Hepatocyte (in vitro differentiated cells): ENCODE results near the gene TCEAL7. TPM values are rescaled to one million over a fixed set of nuclear protein-coding genes. Genes with fewer than 3 reads are reported as not detected.

Experiments used
- DNase-seq: peaks from one replicate; pipeline ENCODE4 v3.0.0-alpha.2; 2016; ENCODE audit warnings: low spot score
- H2AFZ ChIP-seq: fragments of 200-600 bp; sonication (generic); 2 replicates; pipeline ENCODE4 v1.6.0; 2016; ENCODE audit warnings: antibody characterized with exemption, mild to moderate bottlenecking
- H3K27ac ChIP-seq: fragments of 200-600 bp; sonication (generic); 2 replicates; pipeline ENCODE4 v1.5.1; 2016; ENCODE audit warnings: mild to moderate bottlenecking
- H3K27me3 ChIP-seq: fragments of 200-600 bp; sonication (generic); 2 replicates; pipeline ENCODE4 v1.6.1; 2016
- H3K36me3 ChIP-seq: fragments of 200-600 bp; sonication (generic); replicated peaks from 2 replicates; pipeline ENCODE4 v1.5.1; 2016; ENCODE audit warnings: low read depth; ENCODE audit not compliant: insufficient read depth
- H3K4me1 ChIP-seq: fragments of 200-600 bp; sonication (generic); 2 replicates; pipeline ENCODE4 v1.5.1; 2016; ENCODE audit warnings: mild to moderate bottlenecking, moderate library complexity; ENCODE audit not compliant: insufficient read depth
- H3K4me2 ChIP-seq: fragments of 200-600 bp; sonication (generic); 2 replicates; pipeline ENCODE4 v1.6.0; 2016
- H3K4me3 ChIP-seq: fragments of 200-600 bp; sonication (generic); 2 replicates; pipeline ENCODE4 v1.5.1; 2016; ENCODE audit warnings: mild to moderate bottlenecking
- H3K79me2 ChIP-seq: fragments of 200-600 bp; sonication (generic); 2 replicates; pipeline ENCODE4 v1.6.0; 2017; ENCODE audit warnings: mild to moderate bottlenecking
- H3K9me2 ChIP-seq: fragments of 200-600 bp; sonication (generic); replicated peaks from 2 replicates; pipeline ENCODE4 v1.6.0; 2017; ENCODE audit warnings: mild to moderate bottlenecking; ENCODE audit not compliant: insufficient read depth
- H3K9me3 ChIP-seq: fragments of 200-600 bp; sonication (generic); 2 replicates; pipeline ENCODE4 v1.5.1; 2016; ENCODE audit warnings: low read depth, mild to moderate bottlenecking
- H4K20me1 ChIP-seq: fragments of 200-600 bp; sonication (generic); 2 replicates; pipeline ENCODE4 v1.6.0; 2016; ENCODE audit warnings: mild to moderate bottlenecking; ENCODE audit not compliant: insufficient read depth, poor library complexity, severe bottlenecking
- CTCF ChIP-seq: fragments of 200-600 bp; sonication (generic); IDR thresholded peaks from 2 replicates; pipeline ENCODE4 v1.5.1; 2016; ENCODE audit warnings: antibody characterized with exemption, mild to moderate bottlenecking; ENCODE audit not compliant: poor library complexity
- EZH2 ChIP-seq: fragments of 200-600 bp; sonication (generic); IDR thresholded peaks from 2 replicates; pipeline ENCODE4 v1.6.1; 2016; ENCODE audit warnings: antibody characterized with exemption, mild to moderate bottlenecking, borderline replicate concordance
- EZH2phosphoT487 ChIP-seq: fragments of 200-600 bp; sonication (generic); IDR thresholded peaks from one replicate; pipeline ENCODE4 v1.6.1; 2018; ENCODE audit warnings: antibody characterized with exemption, mild to moderate bottlenecking, low read depth, moderate library complexity; ENCODE audit not compliant: unreplicated experiment, severe bottlenecking
- WGBS: methylation state at CpG from one replicate; pipeline ENCODE4 v1.1.6; 2016; ENCODE audit warnings: low lambda C conversion rate; ENCODE audit errors: missing lambda C conversion rate; 5-methylcytosine and 5-hydroxymethylcytosine counted together
- polyA plus RNA-seq: library from polyadenylated mRNA; unstranded; fragments of >200 nt; fragmentation: Nextera tagmentation; extraction: Ambion mirVana; gene quantifications from 2 replicates; pipeline ENCODE4 v1.2.1, GENCODE V29; 2016
- small RNA-seq: library from RNA; depleted of rRNA; stranded (forward); fragments of <200 nt; gene quantifications from one replicate; pipeline ENCODE3, GENCODE V24; 2014
- total RNA-seq: library from RNA; depleted of rRNA; stranded (reverse); fragments of >200 nt; gene quantifications from 2 replicates; pipeline ENCODE4 v1.2.3, GENCODE V29; 2014

TCEAL7 gene
- total and polyA plus RNA-seq, 2 experiments from 2014 or later: 6.9 to 16.0 TPM

GRCh38 chrX:103376118-103376978 lies 46.3 kb downstream of the TCEAL7 start, which contains the start of gene BEX3:
BEX3 (plus strand) TSS chrX:103376538; CDS start chrX:103377522, 984 bp downstream.
- H3K9me3 ChIP-seq: no peaks in the 10 kb centered on the region
- H3K27ac ChIP-seq: peak within 1 kb of the TSS; percentile 97
- H3K27me3 ChIP-seq: no peaks in the 10 kb centered on the region
- peak within 1 kb of the TSS; percentile 86 for H3K4me2 ChIP-seq
- H3K4me3 ChIP-seq: peak within 1 kb of the TSS; percentile 74
- 39% methylated on average over 32 of the region's 62 CpGs for WGBS
- H3K9me2 ChIP-seq: no peaks in the 10 kb centered on the region
- H3K36me3 ChIP-seq: no peaks in the 10 kb centered on the region
- peak; percentile 79 for DNase-seq
- H3K79me2 ChIP-seq: peaks cover 14% of the 10 kb centered on the region
- no peaks in the 10 kb centered on the region for H3K4me1 ChIP-seq
- TF ChIP-seq CTCF: no peak
- TF ChIP-seq EZH2phosphoT487: no peak
- TF ChIP-seq EZH2: no peak
- H4K20me1 ChIP-seq: no peaks in the 10 kb centered on the region
- peak within 1 kb of the TSS; percentile 70 for H2AFZ ChIP-seq

GRCh38 chrX:103376979-103377324 lies 46.9 kb downstream of the TCEAL7 start:
- Histone ChIP-seq H3K79me2 (peaks cover 14% of the 10 kb centered on the region), H3K27me3 (no peaks in the 10 kb centered on the region), H3K9me2 (no peaks in the 10 kb centered on the region), H3K9me3 (no peaks in the 10 kb centered on the region), H3K36me3 (no peaks in the 10 kb centered on the region), H4K20me1 (no peaks in the 10 kb centered on the region), H3K4me2 (peak overlapping the region; percentile 86), H3K27ac (peak overlapping the region; percentile 97), H3K4me3 (peak overlapping the region; percentile 74), H3K4me1 (no peaks in the 10 kb centered on the region), H2AFZ (peak overlapping the region; percentile 70)
- TF ChIP-seq EZH2 (no peak), CTCF (no peak), EZH2phosphoT487 (no peak)
- WGBS: 62% methylated on average over 3 of the region's 19 CpGs
- DNase-seq: peak; percentile 46

GRCh38 chrX:103378990-103379389 lies 49.0 kb downstream of the TCEAL7 start:
- no peak for TF ChIP-seq EZH2

More at GRCh38 chrX:103378990-103379389, 49.0 kb downstream of the TCEAL7 start:
- WGBS: 61% methylated on average over 2 of the region's 2 CpGs
- Histone ChIP-seq H3K9me2 (no peaks in the 10 kb centered on the region), H2AFZ (no peak overlapping the region), H3K4me1 (no peaks in the 10 kb centered on the region), H3K36me3 (no peaks in the 10 kb centered on the region), H3K9me3 (no peaks in the 10 kb centered on the region), H3K79me2 (peaks cover 14% of the 10 kb centered on the region), H3K27me3 (no peaks in the 10 kb centered on the region), H3K4me3 (no peak overlapping the region), H4K20me1 (no peaks in the 10 kb centered on the region), H3K27ac (no peak overlapping the region), H3K4me2 (no peak overlapping the region)
- no peak for DNase-seq

Small RNA genes within 50 kb of the gene (small RNA-seq; reads per million reads assigned to genes)
- not detected for gene Z92846.1

Other genes starting within 250 kb of the TCEAL7 start
- not detected in 2 replicates for gene NXF3, start 237.1 kb upstream of the TCEAL7 start, total RNA-seq
- 1.9 TPM in 1 of 2 replicates, not detected in the other for gene NXF3, start 237.1 kb upstream of the TCEAL7 start, polyA plus RNA-seq
- gene BEX4, start 115.1 kb upstream of the TCEAL7 start, total RNA-seq: 55.6 and 75.6 TPM in 2 replicates
- 112 and 119 TPM in 2 replicates for gene BEX4, start 115.1 kb upstream of the TCEAL7 start, polyA plus RNA-seq
- 143 and 153 TPM in 2 replicates for gene TCEAL8, start 75.1 kb upstream of the TCEAL7 start, total RNA-seq
- gene TCEAL8, start 75.1 kb upstream of the TCEAL7 start, polyA plus RNA-seq: 123 and 127 TPM in 2 replicates
- gene TCEAL5, start 53.5 kb upstream of the TCEAL7 start, total RNA-seq: not detected in 2 replicates
- 0.17 TPM in 1 of 2 replicates, not detected in the other for gene TCEAL5, start 53.5 kb upstream of the TCEAL7 start, polyA plus RNA-seq
- gene BEX2, start 19.2 kb upstream of the TCEAL7 start, total RNA-seq: 28.1 and 37.7 TPM in 2 replicates
- gene BEX2, start 19.2 kb upstream of the TCEAL7 start, polyA plus RNA-seq: 39.1 and 45.4 TPM in 2 replicates
- gene TCEAL9, start 26.3 kb downstream of the TCEAL7 start, total RNA-seq: 212 and 239 TPM in 2 replicates
- gene TCEAL9, start 26.3 kb downstream of the TCEAL7 start, polyA plus RNA-seq: 257 and 305 TPM in 2 replicates
- 267 and 271 TPM in 2 replicates for gene BEX3, start 46.3 kb downstream of the TCEAL7 start, total RNA-seq
- 506 and 616 TPM in 2 replicates for gene BEX3, start 46.3 kb downstream of the TCEAL7 start, polyA plus RNA-seq
- 3.0 and 3.5 TPM in 2 replicates for gene RAB40A, start 189.2 kb downstream of the TCEAL7 start, total RNA-seq
- gene RAB40A, start 189.2 kb downstream of the TCEAL7 start, polyA plus RNA-seq: 2.7 and 3.0 TPM in 2 replicates